HL-60 (cell line): Measurements from ENCODE around the gene CCDC85C.

ENCODE experiments used
- CTCF ChIP-seq: IDR thresholded peaks from one replicate; pipeline ENCODE4 v1.5.1; 2011; ENCODE audit warnings: low read length, control low read depth, inconsistent platforms; ENCODE audit not compliant: insufficient read depth
- GABPA ChIP-seq: IDR thresholded peaks from 2 replicates; pipeline ENCODE4 v1.6.1; 2012; ENCODE audit warnings: low read depth
- POLR2AphosphoS5 ChIP-seq: IDR thresholded peaks from 2 replicates; pipeline ENCODE4 v1.6.1; 2012; ENCODE audit warnings: low read depth
- REST ChIP-seq: IDR thresholded peaks from 2 replicates; pipeline ENCODE4 v1.6.1; 2012; ENCODE audit warnings: low read depth; ENCODE audit not compliant: insufficient replicate concordance
- SPI1 ChIP-seq: IDR thresholded peaks from 2 replicates; pipeline ENCODE4 v1.6.1; 2012; ENCODE audit warnings: low read depth, mild to moderate bottlenecking, borderline replicate concordance

- TF ChIP-seq CTCF (no peak), POLR2AphosphoS5 (no peak), REST (no peak), SPI1 (no peak), GABPA (no peak)
These were observed 52.7 kb downstream of the CCDC85C start for GRCh38 chr14:99551034-99551922.
